ENCODE results near the gene EPHA8.

The EPHA8 gene

DNA sequence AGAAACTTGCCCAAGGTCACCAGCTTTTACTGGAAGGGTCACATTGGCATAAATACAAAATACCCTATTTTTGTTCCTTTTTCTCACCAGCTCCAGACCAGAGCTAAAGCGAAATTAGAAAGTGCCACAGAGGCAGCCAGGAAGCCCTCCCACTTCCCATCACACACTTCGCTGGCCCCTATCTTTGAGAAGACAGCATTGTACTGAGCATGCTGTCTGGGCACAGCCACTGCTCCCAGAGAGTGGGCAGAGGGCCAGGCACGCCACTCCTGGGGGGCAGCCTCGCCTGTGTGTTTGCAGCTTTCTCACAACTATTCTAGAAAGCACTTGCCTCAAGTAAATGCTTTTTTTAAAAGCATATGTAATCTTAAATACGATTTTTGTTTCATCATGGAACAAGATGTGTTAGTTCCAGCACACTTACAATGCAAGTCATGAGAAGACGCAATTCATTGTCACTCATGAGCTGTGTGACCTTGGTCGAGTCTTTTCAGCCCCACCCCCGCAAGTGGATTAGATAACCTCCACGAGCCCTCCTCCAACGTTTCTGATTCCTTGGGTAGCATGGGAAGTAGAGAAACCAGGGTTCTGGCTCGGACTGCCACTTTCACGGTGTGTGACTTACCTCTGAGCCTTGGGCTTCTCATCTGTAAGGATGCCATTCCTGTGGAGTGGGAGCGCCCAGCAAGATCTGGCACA is 25.7 kb upstream of the EPHA8 start:
- no peak for DNase-seq

DNA sequence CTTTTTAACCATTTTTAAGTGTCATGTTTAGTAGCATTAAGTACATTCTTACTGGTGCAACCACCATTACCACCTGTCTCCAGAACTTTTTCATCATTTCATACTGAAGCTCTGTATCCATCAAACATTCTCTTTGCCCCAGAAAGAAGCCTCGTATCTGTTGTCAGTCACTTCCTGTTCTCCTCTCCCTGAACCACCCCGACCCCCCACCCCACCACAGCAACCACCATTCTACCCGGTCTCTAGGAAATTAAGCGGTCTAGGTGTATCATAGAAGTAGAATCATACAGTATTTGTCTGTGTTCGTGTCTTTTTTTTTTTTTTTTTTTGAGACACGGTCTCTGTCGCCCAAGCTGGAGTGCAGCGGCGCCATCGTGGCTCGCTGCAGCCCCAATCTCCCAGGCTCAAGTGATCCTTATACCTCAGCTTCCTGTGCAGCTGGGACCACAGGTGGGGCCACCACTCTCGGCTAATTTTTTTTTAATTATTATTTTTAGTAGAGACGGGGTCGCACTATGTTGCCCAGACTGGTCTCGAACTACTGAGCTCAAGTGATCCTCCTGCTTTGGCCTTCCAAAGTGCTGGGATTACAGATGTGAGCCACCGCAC is 23.7 kb upstream of the EPHA8 start:
- no peak for DNase-seq

DNA sequence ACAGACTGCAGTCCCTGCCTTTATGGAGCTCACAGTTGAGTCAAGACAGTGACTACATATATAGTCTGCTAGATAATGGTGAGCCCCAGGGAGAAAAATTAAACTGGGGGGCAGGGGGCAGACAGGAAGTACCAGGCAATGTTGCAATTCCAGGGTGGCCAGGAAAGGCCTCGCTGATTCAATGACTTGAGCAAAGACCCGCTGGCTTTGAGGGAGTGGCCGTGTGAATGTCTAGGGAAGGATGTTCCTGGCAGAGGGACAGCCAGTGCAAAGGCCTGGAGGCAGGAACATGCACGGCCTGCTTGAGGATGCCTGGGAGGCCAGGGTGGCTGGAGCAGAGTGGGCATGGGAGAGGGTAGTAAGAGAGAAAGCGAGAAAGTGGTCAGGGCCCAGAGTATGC is 23.0 kb upstream of the EPHA8 start:
- no peak for DNase-seq

DNA sequence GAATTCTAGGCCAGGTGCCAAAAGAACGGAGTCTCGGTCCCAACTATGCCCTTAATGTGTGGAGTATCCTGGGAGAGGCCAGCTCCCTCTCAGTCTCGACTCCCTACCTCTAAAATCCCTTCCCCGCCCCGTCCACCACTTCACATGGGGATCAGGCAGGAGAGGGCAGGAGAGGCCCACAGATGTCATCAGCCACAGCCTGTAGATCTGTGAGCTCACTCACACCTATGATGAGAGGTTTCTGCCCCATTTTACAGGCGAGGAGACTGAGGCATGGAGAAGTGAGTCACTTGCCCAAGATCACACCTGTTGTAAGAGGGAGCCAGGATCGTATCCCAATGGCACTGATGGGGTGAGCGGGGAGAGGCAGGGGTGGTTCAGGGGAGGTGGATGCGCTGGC is 20.4 kb upstream of the EPHA8 start:
- DNase-seq: no peak

- no peak for DNase-seq
Measured at GRCh38 chr1:22543679-22544078, 19.6 kb upstream of the EPHA8 start.

- DNase-seq: no peak
Measured at GRCh38 chr1:22544606-22545005, 18.7 kb upstream of the EPHA8 start.

- no peak for DNase-seq
Measured at GRCh38 chr1:22545141-22545540, 18.1 kb upstream of the EPHA8 start.

GRCh38 chr1:22547186-22547817 is 16.0 kb upstream of the EPHA8 start:
- no peak for DNase-seq

GRCh38 chr1:22547818-22548462 is 15.3 kb upstream of the EPHA8 start:
- no peak for DNase-seq

GRCh38 chr1:22550021-22550420 is 13.3 kb upstream of the EPHA8 start:
- no peak for DNase-seq

DNA sequence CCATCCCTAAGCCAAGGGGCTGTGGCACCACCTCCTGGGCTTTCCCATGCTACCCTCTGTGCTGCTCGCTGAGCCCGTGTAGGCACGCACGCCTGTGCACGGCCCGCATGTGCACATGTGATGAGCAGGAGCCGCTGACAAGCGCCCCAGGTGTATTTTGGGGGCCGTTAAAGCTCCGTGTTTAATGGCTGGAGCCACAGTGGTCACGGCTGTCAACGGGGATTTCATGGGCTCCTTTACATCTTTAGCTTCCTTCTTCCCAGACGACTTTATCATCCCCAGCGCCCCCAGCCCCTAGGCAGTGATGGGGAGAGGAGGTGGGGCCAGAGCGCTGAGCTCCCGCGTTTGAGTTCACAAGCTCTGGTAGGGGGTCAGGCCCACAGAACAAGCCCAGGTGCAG is 11.7 kb upstream of the EPHA8 start:
- DNase-seq: no peak

DNA sequence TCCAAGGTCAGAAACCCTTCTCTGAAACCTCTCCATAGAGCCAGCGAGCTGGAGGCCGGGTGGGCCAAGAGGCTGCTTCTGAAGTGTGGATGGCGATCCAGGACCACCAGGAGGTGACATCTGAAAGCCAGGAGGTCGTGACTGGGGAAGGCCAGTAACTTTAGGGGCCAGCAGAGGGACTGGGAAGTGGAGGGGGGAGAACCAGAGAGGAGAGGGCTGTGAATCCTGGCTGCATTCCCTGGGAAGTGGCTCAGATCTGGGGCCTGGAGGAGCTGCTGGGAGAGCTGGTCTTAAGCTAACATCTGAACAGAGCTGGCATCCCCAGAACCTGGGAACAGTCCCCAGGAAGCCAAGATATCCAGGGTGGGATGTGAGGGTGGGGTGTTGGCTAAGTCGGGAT is 11.3 kb upstream of the EPHA8 start:
- DNase-seq: no peak

DNA sequence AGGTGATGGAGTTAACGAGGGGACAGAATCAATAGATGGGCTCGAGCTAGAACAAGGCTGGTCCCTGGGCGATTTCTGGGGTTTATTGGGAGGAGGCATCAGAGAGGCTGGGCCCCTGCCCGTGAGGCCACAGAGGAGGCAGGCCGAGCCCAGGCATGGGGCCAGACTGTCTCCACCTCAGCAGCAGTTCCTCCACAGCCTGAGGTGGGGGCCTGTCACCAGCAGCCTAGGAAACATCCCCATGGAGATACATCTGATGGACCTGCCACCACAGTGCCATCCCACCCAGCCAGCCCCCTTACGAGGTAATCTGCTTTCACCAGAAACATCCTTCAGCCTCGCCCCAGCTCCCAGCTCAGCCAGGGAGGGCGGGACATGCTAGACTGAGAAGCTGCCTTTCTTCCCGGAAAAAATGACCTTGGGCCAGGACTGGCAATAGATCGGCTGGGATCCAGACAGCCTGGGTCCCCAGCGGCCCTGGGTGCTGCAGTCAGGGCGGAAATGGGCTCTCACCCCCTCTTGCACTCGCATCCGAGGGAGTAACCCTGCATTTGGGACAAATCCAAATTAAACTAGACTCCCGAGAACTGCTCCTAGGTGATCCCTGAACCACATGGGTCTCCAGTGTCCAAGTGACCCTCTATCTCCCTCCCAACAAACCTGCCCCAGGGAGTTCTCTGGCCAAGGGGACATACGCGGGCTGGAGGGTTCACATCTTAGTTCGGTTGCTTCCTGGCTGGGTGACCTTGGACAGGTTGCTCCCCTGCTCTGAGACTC is 10.0 kb upstream of the EPHA8 start:
- no peak for DNase-seq

- DNase-seq: no peak
Measured at GRCh38 chr1:22553991-22554522, 9.2 kb upstream of the EPHA8 start.

- no peak for DNase-seq
Measured at GRCh38 chr1:22555371-22555656, 8.0 kb upstream of the EPHA8 start.

DNA sequence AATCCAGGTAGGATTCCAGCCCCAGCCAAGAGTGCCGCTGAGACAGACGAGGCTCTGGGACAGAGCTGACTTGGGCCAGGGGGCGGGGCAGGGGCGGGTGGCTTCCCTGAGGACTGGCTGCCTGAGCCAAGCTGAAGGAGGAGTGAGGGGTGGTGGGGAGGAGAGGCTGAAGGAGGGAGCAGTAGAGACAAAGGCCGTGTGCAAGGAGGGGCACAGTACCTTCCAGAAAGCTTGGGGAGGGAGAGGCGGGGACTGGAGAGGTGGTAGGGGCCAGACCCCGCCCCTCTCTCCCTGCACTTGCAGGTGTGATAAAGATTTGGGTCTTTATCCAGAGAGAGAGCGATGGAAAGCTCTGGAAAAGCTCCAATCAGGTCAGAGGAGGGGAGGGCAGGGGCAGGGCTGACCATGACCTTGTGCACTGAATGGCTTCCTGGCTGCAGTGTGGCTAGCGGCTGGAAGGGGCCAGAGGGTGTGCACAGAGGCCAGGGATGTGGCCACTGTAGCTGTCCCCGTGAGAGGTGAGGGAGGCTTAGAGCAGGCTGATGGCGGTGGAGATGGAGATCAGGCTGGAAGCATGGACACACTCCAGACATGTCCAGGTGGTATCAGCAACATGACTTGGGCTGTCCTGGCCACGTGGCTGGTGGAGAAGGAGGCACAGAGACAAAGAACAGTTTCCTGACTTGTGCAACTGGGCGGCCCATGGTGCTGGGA is 6.7 kb upstream of the EPHA8 start:
- DNase-seq: no peak

GRCh38 chr1:22557341-22557950 is 5.8 kb upstream of the EPHA8 start:
- no peak for DNase-seq

GRCh38 chr1:22563671-22564602 is 648 bp downstream of the EPHA8 start:
- no peak for DNase-seq

DNA sequence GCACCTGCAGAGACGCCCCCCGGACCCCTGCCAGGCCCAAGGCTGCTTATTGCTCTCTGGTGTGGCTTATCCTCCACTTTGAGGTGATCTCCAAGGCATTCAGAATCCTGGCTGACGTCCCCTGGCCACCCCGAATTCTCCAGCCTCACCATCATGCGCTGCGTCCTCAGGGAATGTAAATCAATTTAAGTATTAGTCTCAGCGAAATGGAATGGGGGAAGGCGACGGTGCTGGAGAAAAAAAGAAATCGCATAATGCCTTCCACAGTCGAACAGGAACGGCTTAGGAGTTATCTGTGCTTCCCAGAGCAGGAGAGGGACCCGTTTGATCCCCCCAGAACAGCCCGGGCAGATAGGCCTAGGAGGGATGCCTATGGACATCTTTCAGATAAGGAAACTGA is 2.9 kb downstream of the EPHA8 start:
- DNase-seq: no peak

DNA sequence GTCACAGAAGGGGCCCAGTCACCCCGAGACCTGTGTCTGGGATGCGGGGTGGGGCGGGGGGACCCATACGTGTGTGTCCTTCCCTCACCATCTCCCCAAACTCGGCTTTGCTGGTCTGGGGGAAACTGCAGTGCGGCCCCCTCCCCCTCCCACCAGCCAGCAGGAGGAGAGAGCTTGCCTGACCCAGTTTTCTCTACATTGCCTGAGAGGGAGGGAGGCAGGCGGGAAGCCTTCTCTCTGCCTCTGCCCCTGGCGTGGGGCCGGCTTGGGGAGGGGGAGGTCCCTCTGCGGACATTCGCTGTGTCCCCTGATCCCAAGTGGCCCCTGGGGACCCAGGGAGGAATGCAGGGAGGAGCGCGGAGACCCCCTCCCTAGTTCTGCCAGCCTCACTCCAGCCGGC is 3.9 kb downstream of the EPHA8 start:
- DNase-seq: no peak

GRCh38 chr1:22567994-22568393 is 4.7 kb downstream of the EPHA8 start:
- no peak for DNase-seq

Data from AML-193 (cell line).